ENCODE measurements around the gene PABPC1L2A.
"Not testable (repeated sequence)": the region's sequence is repeated elsewhere in the genome, so short reads cannot be mapped to it uniquely, and the experiment has no call there.

Gene PABPC1L2A

DNA sequence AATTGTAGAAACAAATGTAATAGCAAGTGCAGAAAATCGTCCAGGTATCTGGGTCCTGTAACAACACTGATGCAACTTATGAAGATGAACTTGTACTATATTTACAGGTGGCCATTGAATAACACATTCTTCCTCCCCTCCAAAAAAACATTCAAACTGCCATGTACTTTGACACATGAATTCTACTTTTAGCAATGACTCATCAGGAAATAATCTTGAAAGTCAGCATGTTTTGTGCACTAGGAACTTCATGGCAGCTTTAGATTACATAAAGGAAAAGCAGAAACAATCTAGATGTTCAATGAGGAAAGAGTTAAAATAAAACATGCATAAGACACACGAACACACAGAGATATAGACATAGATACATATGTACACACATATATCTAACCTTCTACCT, 2.5 kb downstream of the PABPC1L2A start:
- Histone ChIP-seq H3K4me1 (ENCODE audit: low read length) (no peaks in the 10 kb centered on the region), H2AFZ (ENCODE audit: low read depth, low read length) (no peak overlapping the region), H3K4me2 (ENCODE audit: low read length) (no peak overlapping the region), H3K27ac (ENCODE audit: low read length) (no peak overlapping the region), H3K9ac (ENCODE audit: low read length) (no peak overlapping the region), H4K20me1 (ENCODE audit: insufficient read depth, low read length) (no peaks in the 10 kb centered on the region), H3K4me3 (ENCODE audit: low read length) (no peak overlapping the region), H3K79me2 (ENCODE audit: low read length) (no peaks in the 10 kb centered on the region), H3K36me3 (replicated peaks; ENCODE audit: low read depth, low read length) (no peaks in the 10 kb centered on the region), H3K9me3 (ENCODE audit: insufficient read depth, low read length) (no peaks in the 10 kb centered on the region), H3K27me3 (ENCODE audit: low read depth, low read length) (no peaks in the 10 kb centered on the region)
- TF ChIP-seq, protein P1, sequence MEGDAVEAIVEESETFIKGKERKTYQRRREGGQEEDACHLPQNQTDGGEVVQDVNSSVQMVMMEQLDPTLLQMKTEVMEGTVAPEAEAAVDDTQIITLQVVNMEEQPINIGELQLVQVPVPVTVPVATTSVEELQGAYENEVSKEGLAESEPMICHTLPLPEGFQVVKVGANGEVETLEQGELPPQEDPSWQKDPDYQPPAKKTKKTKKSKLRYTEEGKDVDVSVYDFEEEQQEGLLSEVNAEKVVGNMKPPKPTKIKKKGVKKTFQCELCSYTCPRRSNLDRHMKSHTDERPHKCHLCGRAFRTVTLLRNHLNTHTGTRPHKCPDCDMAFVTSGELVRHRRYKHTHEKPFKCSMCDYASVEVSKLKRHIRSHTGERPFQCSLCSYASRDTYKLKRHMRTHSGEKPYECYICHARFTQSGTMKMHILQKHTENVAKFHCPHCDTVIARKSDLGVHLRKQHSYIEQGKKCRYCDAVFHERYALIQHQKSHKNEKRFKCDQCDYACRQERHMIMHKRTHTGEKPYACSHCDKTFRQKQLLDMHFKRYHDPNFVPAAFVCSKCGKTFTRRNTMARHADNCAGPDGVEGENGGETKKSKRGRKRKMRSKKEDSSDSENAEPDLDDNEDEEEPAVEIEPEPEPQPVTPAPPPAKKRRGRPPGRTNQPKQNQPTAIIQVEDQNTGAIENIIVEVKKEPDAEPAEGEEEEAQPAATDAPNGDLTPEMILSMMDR (IDR thresholded peaks at IDR 0.05; ENCODE audit: low read depth, low read length) = no peak
- TF ChIP-seq EZH2phosphoT487 (IDR thresholded peaks at IDR 0.05; ENCODE audit: low read depth) = no peak

GRCh38 chrX:73069365-73070035, 9.8 kb downstream of the PABPC1L2A start:
- Histone ChIP-seq H3K27ac (ENCODE audit: low read length) (no peak overlapping the region), H3K4me2 (ENCODE audit: low read length) (no peak overlapping the region), H2AFZ (ENCODE audit: low read depth, low read length) (no peak overlapping the region), H3K79me2 (ENCODE audit: low read length) (no peaks in the 10 kb centered on the region), H3K9me3 (ENCODE audit: insufficient read depth, low read length) (no peaks in the 10 kb centered on the region), H3K36me3 (replicated peaks; ENCODE audit: low read depth, low read length) (no peaks in the 10 kb centered on the region), H3K9ac (ENCODE audit: low read length) (no peak overlapping the region), H4K20me1 (ENCODE audit: insufficient read depth, low read length) (no peaks in the 10 kb centered on the region), H3K27me3 (ENCODE audit: low read depth, low read length) (no peaks in the 10 kb centered on the region), H3K4me1 (ENCODE audit: low read length) (no peaks in the 10 kb centered on the region), H3K4me3 (ENCODE audit: low read length) (no peak overlapping the region)
- TF ChIP-seq, protein P1 (IDR thresholded peaks at IDR 0.05; ENCODE audit: low read depth, low read length) = no peak
- TF ChIP-seq EZH2phosphoT487 (IDR thresholded peaks at IDR 0.05; ENCODE audit: low read depth) = no peak

DNA sequence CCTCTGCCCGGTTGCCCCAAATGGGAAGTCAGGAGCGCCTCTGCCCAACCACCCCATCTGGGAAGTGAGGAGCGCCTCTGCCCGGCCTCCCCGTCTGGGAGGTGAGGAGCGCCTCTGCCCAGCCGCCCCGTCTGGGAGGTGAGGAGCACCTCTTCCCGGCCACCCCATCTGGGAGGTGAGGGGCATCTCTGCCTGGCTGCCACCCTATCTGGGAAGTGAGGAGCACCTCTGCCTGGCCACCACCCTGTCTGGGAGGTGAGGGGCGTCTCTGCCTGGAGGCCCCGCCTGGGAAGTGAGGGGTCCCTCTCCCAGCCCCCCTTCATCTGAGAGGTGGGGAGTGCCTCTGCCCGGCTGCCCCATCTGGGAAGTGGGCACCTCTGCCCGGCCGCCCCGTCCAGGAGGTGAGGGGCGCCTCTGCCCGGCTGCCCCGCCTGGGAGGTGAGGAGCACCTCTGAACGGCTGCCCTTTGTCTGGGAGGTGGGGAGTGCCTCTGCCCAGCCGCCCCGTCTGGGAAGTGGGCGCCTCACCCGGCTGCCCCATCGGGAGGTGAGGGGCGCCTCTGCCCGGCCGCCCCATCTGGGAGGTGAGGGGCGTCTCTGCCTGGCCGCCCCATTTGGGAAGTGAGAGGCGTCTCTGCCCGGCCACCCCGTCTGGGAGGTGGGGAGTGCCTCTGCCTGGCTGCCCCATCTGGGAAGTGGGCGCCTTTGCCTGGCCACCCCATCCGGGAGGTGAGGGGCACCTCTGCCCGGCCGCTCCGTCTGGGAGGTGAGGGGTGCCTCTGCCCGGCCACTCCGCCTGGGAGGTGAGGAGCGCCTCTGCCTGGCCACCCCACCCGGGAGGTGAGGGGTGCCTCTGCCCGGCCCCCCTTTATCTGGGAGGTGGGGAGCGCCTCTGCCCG, 10.6 kb downstream of the PABPC1L2A start:
- no peaks in the 10 kb centered on the region for H3K27me3 ChIP-seq (ENCODE audit: low read depth, low read length)
- no peak overlapping the region for H3K9ac ChIP-seq (ENCODE audit: low read length)
- no peaks in the 10 kb centered on the region for H3K36me3 ChIP-seq (replicated peaks; ENCODE audit: low read depth, low read length)
- H3K27ac ChIP-seq (ENCODE audit: low read length) = no peak overlapping the region
- no peaks in the 10 kb centered on the region for H3K4me1 ChIP-seq (ENCODE audit: low read length)
- no peak overlapping the region for H3K4me2 ChIP-seq (ENCODE audit: low read length)
- no peak for TF ChIP-seq EZH2phosphoT487 (IDR thresholded peaks at IDR 0.05; ENCODE audit: low read depth)
- no peak overlapping the region for H3K4me3 ChIP-seq (ENCODE audit: low read length)
- no peaks in the 10 kb centered on the region for H3K9me3 ChIP-seq (ENCODE audit: insufficient read depth, low read length)
- no peak overlapping the region for H2AFZ ChIP-seq (ENCODE audit: low read depth, low read length)
- no peaks in the 10 kb centered on the region for H3K79me2 ChIP-seq (ENCODE audit: low read length)
- H4K20me1 ChIP-seq (ENCODE audit: insufficient read depth, low read length) = no peaks in the 10 kb centered on the region

DNA sequence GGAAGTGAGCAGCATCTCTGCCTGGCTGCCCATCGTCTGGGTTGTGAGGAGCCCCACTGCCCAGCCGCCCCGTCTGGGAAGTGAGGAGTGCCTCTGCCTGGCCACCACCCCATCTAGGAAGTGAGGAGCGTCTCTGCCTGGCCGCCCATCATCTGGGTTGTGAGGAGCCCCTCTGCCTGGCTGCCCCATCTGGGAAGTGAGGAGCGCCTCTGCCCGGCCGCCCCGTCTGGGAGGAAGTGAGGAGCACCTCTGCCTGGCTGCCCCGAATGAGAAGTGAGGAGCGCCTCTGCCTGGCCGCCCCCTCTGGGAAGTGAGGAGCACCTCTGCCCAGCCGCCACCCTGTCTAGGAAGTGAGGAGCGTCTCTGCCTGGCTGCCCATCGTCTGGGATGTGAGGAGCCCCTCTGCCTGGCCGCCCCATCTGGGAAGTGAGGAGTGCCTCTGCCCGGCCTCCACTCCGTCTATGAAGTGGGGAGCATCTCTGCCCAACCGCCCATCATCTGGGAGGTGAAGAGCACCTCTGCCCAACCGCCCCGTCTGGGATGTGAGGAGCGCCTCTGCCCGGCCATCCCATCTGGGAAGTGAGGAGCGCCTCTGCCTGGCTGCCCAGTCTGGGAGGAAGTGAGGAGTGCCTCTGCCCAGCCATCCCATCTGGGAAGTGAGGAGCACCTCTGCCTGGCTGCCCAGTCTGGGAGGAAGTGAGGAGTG, 11.4 kb downstream of the PABPC1L2A start:
- not testable (repeated sequence) for H3K4me2 ChIP-seq (ENCODE audit: low read length); H3K4me1 ChIP-seq (ENCODE audit: low read length); H3K27me3 ChIP-seq (ENCODE audit: low read depth, low read length); H3K4me3 ChIP-seq (ENCODE audit: low read length); H2AFZ ChIP-seq (ENCODE audit: low read depth, low read length); H3K36me3 ChIP-seq (replicated peaks; ENCODE audit: low read depth, low read length); H3K9me3 ChIP-seq (ENCODE audit: insufficient read depth, low read length); H3K79me2 ChIP-seq (ENCODE audit: low read length); H3K27ac ChIP-seq (ENCODE audit: low read length); H3K9ac ChIP-seq (ENCODE audit: low read length); H4K20me1 ChIP-seq (ENCODE audit: insufficient read depth, low read length)

All from OCI-LY3 (cell line).